ENCODE measurements around the gene CELSR3.

The CELSR3 gene

DNA sequence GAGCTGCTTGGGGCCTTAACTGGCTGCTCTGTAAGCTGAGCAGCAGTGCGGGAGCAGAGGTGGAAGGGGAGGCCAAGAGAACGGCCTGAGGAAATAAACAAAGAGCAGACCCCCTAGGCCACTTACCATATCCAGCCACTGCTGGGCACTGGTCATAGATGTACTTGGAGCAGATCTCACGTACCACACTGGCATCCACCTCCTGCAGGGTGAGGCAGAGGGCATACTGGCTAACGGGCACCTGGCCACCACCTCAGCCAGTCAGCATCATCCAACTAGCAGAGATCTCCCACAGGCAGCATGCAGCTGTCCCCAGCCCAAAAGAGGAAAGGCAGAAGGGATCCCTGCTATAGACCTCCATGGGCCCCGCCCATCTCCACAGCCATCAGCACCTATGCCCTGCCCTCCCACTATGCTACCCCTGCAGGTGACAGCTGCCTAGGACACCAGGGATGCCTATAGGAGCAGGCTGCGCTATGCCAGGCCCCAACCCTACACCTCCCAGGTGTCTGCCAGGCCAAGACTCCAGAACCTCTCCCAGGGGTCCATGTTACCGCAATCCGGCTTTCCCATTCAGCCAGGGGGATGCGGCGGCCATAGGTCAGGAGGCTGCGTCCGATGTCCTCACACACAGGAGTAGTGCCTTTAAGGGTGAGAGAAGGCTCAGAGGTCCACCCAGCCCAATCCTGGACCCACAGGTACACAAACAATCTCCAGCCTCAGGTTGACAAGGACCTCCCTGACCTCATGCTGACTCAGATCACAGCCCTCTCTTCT is 63.0 kb downstream of the CELSR3 start:
- no peak for DNase-seq (ENCODE audit: low read depth)

DNA sequence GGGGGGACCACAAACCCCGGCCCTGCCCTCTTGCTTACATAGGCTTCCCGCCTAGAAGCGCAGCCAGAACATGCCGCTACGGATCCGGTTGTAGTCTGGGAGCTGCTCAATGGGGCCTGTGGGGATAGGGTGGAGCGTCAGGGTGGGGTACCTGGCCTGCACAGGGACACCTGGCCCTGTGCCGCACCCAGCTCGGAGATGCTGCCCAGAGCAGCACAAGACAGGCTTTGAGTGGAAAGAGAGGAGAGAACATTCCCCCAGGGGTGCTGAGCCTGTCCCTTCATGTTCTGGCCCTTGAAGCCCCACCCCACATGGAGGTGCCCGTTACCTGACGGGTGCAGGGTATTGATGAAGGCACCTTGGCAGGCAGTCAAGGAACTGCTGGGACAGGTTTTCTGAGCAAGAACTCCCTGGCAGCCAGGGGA is 63.6 kb downstream of the CELSR3 start:
- DNase-seq (ENCODE audit: low read depth), result no peak

DNA sequence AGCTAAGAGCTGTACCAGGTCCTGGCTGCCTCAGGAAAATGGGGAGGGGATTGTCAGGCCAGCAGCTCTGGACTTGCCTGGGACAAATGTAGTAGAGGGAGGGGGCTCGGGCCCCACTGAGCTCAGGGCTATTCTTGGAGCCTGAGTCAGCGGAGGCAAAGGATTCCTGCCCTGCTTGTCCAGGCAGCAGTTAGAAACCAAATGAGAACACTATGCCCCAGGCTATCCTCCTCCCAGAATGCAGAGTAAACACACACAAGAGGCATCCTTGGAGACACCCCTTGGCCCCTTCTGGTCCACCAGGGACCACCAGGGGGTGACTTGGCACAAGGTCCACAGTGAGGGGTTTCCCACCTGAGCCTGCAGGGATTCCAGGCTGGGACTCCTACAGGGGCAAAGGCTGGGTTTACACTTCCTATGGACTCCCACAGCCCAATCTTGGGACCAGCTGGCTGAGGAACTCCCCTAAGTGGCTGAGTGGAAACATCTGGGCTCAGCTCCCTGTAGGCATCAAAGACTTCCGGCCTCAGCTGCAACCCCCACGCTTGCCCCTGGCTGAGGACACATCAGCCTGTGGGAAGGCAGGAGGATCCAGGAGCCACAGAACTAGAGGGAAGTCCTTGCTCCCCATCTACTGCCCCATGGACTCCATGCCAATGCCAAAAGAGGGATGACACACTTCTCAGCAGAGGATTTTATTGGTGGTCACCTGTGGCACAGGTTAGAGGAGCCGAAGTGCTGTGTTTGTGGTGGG is 64.2 kb downstream of the CELSR3 start:
- DNase-seq (ENCODE audit: low read depth), result peak; percentile 67

DNA sequence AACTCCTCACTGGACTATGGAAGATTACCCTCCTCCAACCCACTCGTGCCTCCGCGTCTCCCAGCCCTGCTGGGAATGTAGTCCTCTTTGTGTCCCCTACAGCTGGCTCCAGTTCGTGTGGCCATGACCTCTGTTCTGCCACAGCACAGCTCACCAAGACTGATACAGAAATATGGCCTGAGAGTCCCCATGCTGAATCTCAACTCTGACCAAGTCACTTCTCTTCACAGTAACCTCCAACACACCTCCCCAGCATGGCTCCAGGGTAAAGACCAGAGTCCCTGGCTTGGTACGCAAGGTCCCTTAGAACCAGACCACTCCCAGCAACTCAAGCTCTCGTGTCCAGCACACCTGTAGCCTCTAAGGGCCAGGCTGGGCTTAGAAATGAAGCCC is 65.3 kb downstream of the CELSR3 start:
- DNase-seq (ENCODE audit: low read depth), result no peak

DNA sequence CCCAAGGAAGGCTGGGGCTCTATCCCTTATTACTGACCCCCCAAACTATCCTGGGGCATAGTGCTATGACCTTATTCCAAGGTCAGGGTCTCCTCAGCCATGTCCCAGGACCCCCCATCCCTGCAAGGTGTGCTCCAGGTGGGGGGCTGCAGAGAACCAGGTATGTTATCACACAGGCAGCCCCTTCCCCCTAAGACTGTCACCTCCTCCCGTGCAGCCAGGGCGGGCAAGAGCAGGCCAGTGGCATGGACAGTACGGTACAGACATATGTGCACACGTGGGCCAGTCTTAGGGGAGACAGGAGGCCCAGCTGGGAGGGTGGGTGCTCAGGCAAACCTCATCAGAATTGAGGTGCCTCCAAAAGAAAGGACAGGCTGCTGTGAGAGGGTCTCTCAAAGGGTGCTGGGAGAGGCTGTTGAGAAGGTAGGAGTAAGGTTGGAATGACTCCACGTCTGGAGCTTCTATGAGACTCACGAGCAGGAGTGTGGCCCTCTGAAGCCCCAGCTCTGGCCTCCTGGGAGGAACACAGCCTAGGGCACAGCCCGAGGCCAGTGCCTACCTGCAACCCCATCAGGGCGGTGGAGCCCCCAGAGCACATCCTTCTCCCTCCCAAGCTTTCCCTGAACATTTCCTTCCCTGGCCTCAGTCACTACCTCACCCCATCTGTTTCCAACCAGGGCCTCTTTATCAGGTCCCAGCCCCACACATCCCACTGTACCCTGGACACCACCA is 65.8 kb downstream of the CELSR3 start:
- DNase-seq (ENCODE audit: low read depth), result no peak

DNA sequence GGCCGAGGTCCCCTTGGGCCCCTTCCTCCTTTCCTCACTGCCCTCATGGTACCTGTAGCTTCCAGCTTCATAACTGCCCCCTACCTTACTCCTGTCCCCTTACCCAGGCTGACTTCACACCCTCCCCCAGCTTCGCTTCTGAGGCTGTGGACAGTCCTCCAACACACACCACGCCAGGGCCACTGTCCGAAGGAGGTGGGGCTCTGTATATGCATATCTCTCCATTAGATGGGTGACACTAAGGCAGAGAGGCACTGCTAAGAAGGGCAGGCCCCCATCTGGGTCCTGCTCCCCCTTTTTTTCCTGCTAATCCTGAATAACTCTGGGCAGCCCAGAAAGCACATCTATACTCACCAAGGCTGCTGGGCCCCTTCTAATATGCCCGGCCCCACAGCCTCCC is 66.5 kb downstream of the CELSR3 start:
- no peak for DNase-seq (ENCODE audit: low read depth)

DNA sequence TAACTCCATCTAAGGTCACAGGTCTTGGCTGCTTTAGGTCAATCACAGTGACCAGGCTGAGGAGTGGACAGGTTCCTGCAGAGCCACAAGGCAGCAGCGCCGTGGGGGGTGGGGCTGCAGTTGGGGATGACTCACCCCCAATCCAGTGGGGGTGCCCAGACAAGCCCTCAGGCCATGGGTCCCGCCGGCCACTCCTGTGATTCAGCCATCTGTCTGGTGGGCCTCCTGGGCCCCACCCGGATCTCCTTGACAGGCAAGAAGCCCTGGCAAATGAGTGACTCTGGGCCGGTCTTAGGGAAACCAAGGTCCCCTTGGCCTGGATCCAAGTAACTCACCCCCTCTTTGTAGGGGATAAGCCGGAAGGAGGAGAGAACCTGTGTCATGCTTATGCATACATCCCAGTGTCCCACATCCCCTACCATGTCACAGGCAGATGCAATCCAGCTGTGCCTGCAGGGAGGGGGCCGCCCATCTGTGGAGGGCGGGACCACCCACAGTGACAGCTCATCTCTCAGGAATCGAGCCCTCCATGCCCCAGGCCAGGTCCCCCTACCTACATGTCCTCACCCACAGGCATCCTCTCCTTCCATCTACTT is 67.1 kb downstream of the CELSR3 start:
- peak; percentile 79 for DNase-seq (ENCODE audit: low read depth)

DNA sequence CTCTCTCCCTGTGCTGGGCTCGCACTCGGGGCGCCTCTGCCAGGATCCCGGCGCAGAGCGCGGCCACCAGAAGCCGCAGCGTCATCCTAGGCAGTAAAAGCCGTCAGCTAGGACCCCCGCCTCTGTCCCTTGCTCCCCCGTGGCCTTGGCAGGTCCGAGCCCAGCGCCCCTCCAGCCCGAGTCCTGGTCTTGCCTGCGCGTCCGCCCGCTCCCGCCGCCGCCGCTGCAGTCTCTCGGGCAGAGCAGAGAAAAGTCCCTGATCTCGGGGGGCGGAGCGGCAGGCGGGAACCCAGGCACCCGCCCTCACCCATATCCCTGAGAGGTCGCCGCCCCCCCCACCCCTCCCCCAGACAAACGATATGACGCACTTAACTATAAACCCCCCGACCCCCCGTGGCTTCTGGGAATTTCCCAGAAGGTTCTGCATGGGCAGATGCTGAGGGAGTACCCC is 67.6 kb downstream of the CELSR3 start, which contains the start of gene COL7A1:
Gene COL7A1, minus strand, starts transcription at position 255 of the 451 bp plus-strand sequence. Its CDS starts 170 bp downstream, at position 85.
- no peak for DNase-seq (ENCODE audit: low read depth)

DNA sequence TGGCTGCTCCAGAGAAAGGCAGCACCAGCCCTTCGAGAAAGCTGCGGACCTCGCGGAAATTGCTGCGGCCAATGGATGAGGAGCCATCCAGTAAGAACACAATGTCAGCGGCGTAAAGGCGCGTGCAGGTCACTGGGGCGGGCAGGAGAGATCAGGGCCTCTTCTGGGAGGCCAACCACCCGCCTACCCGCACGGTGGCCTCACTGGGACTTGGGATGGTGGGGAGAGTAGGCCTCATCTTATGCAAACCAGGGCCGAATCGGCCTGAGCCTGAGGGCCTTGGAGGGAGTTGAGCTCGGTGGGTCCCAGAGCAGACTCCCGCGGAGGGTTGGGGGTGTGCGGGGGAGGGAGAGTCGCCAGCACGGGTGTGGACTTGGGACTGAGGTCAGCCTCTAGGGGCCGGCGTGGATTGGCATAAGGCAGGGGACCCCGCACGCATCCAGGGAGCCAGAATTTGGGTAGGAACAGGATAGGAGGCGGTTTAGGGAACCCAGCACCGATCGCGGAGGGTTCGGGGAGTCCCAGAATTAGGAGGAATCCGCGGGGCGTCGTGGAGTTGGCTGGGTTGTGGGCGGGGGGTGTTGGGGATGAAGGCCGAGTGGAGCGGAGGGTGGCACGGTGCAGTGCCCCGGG is 68.2 kb downstream of the CELSR3 start:
- DNase-seq (ENCODE audit: low read depth), result no peak

DNA sequence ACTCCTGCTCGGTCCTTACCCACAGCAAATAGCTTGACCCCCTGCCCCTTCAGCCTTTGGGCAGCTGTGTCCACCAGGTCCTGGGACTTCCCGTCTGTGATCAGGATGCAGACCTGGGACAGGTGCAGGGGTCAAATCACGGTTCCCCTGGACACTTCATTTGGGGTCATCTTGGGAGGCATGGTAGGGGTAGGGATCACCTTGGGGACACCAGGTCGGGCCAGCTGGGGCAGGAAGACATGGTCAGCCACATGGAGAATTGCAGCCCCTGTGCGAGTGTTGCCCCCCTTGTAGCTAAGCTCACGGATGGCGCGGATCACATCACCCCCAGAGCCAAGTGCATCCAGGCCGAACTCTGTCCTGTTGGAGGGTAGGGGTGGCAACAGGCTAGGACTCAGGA is 69.3 kb downstream of the CELSR3 start:
- no peak for DNase-seq (ENCODE audit: low read depth)

DNA sequence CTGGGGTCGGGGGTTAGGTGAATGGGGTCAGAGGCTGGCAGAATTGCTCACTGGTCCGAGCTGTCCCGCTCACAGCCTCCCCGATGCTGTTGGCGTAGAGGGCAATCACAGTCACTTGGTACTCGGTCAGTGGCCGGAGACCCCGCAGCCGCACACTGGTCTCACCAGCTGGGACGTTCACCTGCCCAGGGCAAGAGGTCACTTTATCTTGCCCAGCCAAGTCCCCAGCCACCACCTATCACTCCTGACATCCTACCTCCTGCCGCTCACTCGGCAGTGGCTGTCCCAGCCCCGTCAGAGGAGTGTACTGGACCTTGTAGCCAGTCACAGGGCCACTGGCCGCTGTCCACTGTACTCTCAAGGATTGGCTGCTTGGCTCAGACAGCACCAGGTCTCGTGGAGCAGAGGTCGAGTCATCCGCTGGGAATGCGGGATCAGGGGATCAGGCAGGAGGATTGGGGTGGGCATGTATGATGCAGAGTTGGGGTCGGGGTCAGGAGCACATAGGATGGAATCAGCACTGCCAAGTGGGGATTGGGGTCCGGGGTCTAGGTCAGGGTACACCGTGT is 70.1 kb downstream of the CELSR3 start:
- DNase-seq (ENCODE audit: low read depth), result no peak

DNA sequence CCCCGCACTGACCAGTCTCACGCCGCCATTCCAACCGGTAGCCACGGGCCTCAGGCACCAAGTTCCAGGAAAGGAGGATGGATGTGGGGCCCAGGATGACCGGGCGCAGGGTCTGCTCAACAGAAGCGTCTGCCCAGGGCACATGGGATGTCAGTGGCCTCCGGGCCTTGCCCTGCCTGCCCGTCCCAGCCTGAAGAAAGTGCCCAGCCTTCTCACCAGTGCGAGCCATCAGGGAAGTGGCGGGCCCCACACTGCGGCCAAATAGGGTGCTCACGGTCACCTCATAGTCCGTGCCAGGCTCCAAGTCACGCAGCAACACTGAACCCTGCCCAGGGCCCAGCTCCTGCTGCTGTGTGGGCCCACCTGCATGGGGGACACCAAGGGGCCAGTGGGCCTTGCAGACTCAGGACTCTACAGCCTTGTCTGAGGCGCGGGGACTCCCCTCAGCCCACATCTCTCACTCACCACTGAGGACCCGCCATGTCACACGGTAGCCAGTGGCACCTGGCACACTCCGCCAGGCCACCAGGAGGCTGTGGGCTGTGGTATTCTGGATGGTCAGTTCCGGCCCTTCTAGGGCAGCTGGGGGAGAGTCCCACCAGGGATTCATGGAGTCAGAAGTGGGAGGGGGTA is 70.7 kb downstream of the CELSR3 start:
- DNase-seq (ENCODE audit: low read depth), result no peak

DNA sequence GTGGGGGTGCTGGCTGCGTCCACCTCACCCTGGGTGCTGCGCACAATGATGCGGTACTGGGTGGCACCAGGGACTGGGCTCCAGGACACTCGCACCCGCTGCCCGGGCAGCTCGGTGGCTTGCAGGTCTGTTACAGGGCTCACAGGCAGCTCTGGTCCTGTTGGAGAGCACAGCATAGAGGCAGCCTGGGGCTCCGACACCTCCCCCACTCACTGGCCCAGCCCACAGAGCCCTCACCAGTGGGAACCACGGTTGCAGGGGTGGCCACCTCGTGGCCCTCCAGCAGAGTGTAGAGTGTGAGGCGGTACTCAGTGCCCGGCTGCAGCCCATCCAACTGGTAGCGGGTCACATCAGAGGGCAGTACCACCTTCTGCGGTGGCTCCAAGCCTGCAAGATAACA is 71.2 kb downstream of the CELSR3 start:
- DNase-seq (ENCODE audit: low read depth), result no peak

DNA sequence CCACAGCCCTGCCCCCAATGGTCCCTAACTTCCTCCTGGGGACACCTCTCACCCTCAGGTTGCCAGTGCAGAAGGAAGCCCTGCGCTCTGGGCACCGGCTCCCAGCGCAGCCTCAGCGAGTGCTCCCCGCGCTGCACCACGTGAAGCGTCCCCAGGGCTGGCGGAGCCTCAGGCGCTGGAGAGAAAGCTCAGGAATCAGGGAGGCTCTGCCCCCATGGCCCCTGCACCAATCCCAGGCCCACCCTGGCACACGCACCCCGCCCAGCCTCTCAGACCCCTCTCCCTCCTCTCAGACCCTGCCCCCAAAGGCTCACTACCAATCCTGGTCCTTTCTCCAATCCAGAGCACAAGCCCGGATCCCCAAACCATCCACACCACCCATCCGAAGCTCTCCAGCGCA is 74.5 kb downstream of the CELSR3 start:
- no peak for DNase-seq (ENCODE audit: low read depth)

DNA sequence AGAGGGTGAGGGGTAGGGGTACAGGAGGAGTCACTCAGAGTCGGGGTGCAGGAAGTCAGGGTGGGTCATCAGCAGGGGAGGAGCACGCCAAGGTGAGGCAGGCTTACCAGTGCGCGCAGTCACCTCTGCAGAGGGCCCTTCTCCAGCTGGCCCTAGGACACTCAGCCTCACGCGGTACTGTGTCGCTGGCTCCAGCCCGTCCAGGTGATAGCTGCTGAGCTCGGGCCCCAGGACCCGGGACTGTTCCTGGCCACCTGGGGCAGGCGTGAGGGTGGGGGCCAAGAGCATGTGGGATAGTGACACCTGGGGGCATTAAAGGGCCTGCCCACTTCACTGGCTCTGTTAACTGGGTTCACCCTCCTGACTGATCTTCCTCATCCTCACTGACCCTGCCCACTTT is 75.0 kb downstream of the CELSR3 start:
- no peak for DNase-seq (ENCODE audit: low read depth)
